HFF-Myc (cell line): Measurements from ENCODE around the gene CPNE6.

Experiments used
- DNase-seq: peaks from one replicate; pipeline ENCODE4 v3.0.0-alpha.2; 2011; ENCODE audit warnings: low read depth; ENCODE audit errors: extremely low read depth
- H3K4me3 ChIP-seq: replicated peaks from 2 replicates; pipeline ENCODE4 v1.5.1; 2011; ENCODE audit warnings: low read depth, mild to moderate bottlenecking, control low read depth, low read length
- CTCF ChIP-seq: IDR thresholded peaks from 2 replicates; pipeline ENCODE4 v1.5.1; 2012; ENCODE audit warnings: mild to moderate bottlenecking, low read depth, low read length, control low read depth; ENCODE audit errors: missing control alignments

The CPNE6 gene

GRCh38 chr14:24117179-24117578 is 45.8 kb downstream of the CPNE6 start:
- TF ChIP-seq CTCF = no peak
- DNase-seq = no peak
- H3K4me3 ChIP-seq = no peak overlapping the region

- no peak for DNase-seq
- no peak for TF ChIP-seq CTCF
- no peak overlapping the region for H3K4me3 ChIP-seq
Measured at GRCh38 chr14:24119691-24120090, 48.3 kb downstream of the CPNE6 start.

GRCh38 chr14:24121210-24121609 is 49.8 kb downstream of the CPNE6 start:
- H3K4me3 ChIP-seq = no peak overlapping the region
- no peak for DNase-seq
- no peak for TF ChIP-seq CTCF

GRCh38 chr14:24122416-24122815 is 51.1 kb downstream of the CPNE6 start:
- no peak for TF ChIP-seq CTCF
- no peak overlapping the region for H3K4me3 ChIP-seq
- DNase-seq = no peak

GRCh38 chr14:24122898-24123297 is 51.5 kb downstream of the CPNE6 start:
- TF ChIP-seq CTCF = no peak
- no peak overlapping the region for H3K4me3 ChIP-seq
- no peak for DNase-seq

GRCh38 chr14:24123424-24124417 is 52.4 kb downstream of the CPNE6 start:
- DNase-seq = no peak
- no peak overlapping the region for H3K4me3 ChIP-seq
- no peak for TF ChIP-seq CTCF
